Calu3 (cell line): ENCODE measurements around the gene SPATA19. TPM values are rescaled to one million over a fixed set of nuclear protein-coding genes. Genes with fewer than 3 reads are reported as not detected.

ENCODE experiments used
- BruUV-seq: library from RNA; stranded (reverse); fragments of 400-500 nt; replicated peaks from 2 replicates; lab custom pipeline; 2021; lab: Mats Ljungman, UMichigan
- CTCF ChIA-PET: fragments of 300-600 bp; sonication (Branson Sonifier 250); formaldehyde crosslinking; loops from one replicate; lab custom pipeline; 2022; ENCODE audit warnings: antibody characterized with exemption; lab: Charles Lee
- DNase-seq: peaks from one replicate; pipeline ENCODE4 v3.0.0; 2022
- H3K27ac Mint-ChIP-seq: one replicate; pipeline ENCODE4 v1.8.0; 2022; ENCODE audit warnings: mixed read lengths; ENCODE audit not compliant: unreplicated experiment
- H3K27me3 Mint-ChIP-seq: one replicate; pipeline ENCODE4 v1.8.0; 2022; ENCODE audit warnings: mixed read lengths; ENCODE audit not compliant: unreplicated experiment
- H3K36me3 Mint-ChIP-seq: one replicate; pipeline ENCODE4 v1.8.0; 2022; ENCODE audit warnings: mild to moderate bottlenecking, moderate library complexity, mixed read lengths; ENCODE audit not compliant: insufficient read depth, unreplicated experiment
- H3K4me1 Mint-ChIP-seq: one replicate; pipeline ENCODE4 v1.8.0; 2022; ENCODE audit warnings: mild to moderate bottlenecking, low read depth, mixed read lengths; ENCODE audit not compliant: unreplicated experiment
- H3K4me3 Mint-ChIP-seq: one replicate; pipeline ENCODE4 v1.8.0; 2022; ENCODE audit warnings: mild to moderate bottlenecking, low read depth, moderate library complexity, mixed read lengths; ENCODE audit not compliant: unreplicated experiment
- H3K9me3 Mint-ChIP-seq: one replicate; pipeline ENCODE4 v1.8.0; 2022; ENCODE audit warnings: low read depth, mixed read lengths; ENCODE audit not compliant: unreplicated experiment
- CTCF ChIP-seq: fragments of 200-600 bp; IDR thresholded peaks from one replicate; pipeline ENCODE4 v1.8.0; 2022; ENCODE audit warnings: antibody characterized with exemption; ENCODE audit not compliant: unreplicated experiment
- intact Hi-C: fragments of 100-400 bp; cut with micrococcal nuclease; formaldehyde crosslinking; loops from one replicate; pipeline ENCODE4 v1.10.0; 2022; ENCODE audit not compliant: unreplicated experiment
- total RNA-seq: library from RNA; stranded (reverse); gene quantifications from 2 replicates; pipeline ENCODE4 v1.2.3, GENCODE V29; 2022

SPATA19 gene
- total RNA-seq, 1 experiment from 2014 or later: not detected

- Mint-ChIP-seq H3K9me3 (peaks cover 16% of the 10 kb centered on the region), H3K4me3 (no peak overlapping the region), H3K27me3 (no peaks in the 10 kb centered on the region), H3K4me1 (no peaks in the 10 kb centered on the region), H3K27ac (no peak overlapping the region), H3K36me3 (no peaks in the 10 kb centered on the region)
- CTCF ChIA-PET: no interaction called here
- no peak for TF ChIP-seq CTCF
- DNase-seq: no peak
- intact Hi-C loops: no loop called here
- no TSS peak for BruUV-seq
Measured at GRCh38 chr11:133886029-133886428, 40.7 kb upstream of the SPATA19 start.

- DNase-seq: no peak
- H3K27me3 Mint-ChIP-seq: no peaks in the 10 kb centered on the region
- BruUV-seq: no TSS peak
- H3K36me3 Mint-ChIP-seq: no peaks in the 10 kb centered on the region
- no peak overlapping the region for H3K27ac Mint-ChIP-seq
- H3K4me3 Mint-ChIP-seq: no peak overlapping the region
- no peaks in the 10 kb centered on the region for H3K4me1 Mint-ChIP-seq
- TF ChIP-seq CTCF: no peak
- peaks cover 4% of the 10 kb centered on the region for H3K9me3 Mint-ChIP-seq
- intact Hi-C loops: no loop called here
- CTCF ChIA-PET: no interaction called here
Measured at GRCh38 chr11:133872160-133872559, 26.8 kb upstream of the SPATA19 start.

DNA sequence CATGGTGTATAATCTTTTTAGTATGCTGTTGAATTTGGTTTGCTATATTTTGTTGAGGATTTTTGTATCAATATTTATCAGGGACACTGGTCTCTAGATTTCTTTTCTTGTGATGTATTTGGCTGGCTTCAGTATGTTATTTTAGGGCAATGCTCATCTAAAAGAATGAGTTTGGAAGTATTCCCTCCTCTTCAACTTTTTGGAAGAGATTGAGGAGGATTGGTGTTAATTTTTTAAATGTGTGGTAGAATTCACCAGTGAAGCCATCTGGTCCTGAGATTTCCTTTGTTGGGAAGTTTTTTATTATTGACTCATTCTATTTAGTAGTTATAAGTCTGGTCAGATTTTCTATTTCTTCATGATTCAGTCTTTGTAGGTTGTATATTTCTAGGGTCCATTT is 22.1 kb upstream of the SPATA19 start:
- Mint-ChIP-seq H3K27me3 (no peaks in the 10 kb centered on the region), H3K9me3 (peaks cover 9% of the 10 kb centered on the region), H3K36me3 (no peaks in the 10 kb centered on the region), H3K27ac (no peak overlapping the region), H3K4me1 (no peaks in the 10 kb centered on the region), H3K4me3 (no peak overlapping the region)
- BruUV-seq: no TSS peak
- intact Hi-C loops: no loop called here
- CTCF ChIA-PET: no interaction called here
- no peak for TF ChIP-seq CTCF
- no peak for DNase-seq

DNA sequence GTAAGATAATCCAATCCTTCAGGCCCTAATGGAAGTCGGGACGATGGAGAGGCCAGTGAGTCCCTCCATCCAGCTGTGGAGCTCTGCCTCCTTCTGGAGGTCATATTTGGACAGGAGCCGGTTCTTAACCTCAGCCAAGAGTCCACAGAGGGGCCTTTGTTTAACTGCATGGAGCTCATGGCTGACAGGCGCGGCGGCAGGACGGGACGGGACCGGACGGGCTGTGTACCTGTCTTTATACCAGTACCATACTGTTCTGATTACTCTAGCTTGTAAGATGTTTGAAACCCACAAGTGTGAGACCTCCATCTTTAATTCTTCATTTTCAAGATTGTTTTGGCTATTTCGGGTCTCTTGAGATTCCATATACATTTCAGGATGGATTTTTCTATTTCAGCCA is 20.2 kb upstream of the SPATA19 start:
- no peak for TF ChIP-seq CTCF
- Mint-ChIP-seq H3K4me1 (no peaks in the 10 kb centered on the region), H3K36me3 (no peaks in the 10 kb centered on the region), H3K4me3 (no peak overlapping the region), H3K27me3 (no peaks in the 10 kb centered on the region), H3K27ac (no peak overlapping the region), H3K9me3 (peaks cover 9% of the 10 kb centered on the region)
- BruUV-seq: no TSS peak
- no peak for DNase-seq
- intact Hi-C loops: no loop called here
- CTCF ChIA-PET: no interaction called here
